GM19468 (cell line): ENCODE data around the gene MRPS34.

Experiments used
- ATAC-seq: cut with Tn5 transposase; IDR thresholded peaks from one replicate; pipeline ENCODE4 v1.9.1; 2021; ENCODE audit warnings: mild to moderate bottlenecking, moderate library complexity, moderate number of reproducible peaks; ENCODE audit not compliant: unreplicated experiment; ENCODE audit errors: extremely low read depth

MRPS34 gene

GRCh38 chr16:1794908-1795666, 22.2 kb upstream of the MRPS34 start:
- ATAC-seq = no peak

DNA sequence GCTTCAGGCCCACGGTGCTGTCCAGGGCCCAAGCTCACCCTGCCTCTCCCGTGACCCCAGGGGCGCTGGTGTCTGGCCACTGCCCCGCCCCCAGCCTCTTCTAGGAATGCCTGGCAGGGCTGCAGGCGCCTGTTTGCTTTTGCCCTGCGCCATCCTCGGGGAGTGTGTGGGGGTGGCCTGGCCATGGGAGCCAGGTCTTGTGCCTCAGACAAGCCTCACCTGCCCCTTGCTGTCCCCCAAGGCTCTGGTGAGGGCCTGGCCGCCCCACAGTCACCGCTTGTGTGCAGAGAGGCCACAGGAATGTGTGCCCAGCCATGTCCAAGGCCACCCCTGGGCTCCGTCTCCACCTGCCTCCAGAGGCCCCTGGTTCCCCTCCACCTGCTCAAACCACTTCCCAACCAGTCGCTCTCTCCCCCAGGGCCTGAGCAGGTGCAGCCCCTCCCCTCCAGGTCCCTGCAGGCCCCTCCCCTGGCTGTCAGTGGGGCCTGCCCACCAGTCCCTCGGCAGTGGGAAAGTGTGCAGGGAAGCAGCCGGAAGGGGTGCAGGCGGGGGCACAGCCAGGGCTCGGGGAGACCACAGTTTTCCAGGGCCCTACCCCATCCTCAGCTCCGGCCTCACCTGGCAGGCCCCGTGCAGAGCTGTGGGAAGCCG, 21.4 kb upstream of the MRPS34 start:
- no peak for ATAC-seq

DNA sequence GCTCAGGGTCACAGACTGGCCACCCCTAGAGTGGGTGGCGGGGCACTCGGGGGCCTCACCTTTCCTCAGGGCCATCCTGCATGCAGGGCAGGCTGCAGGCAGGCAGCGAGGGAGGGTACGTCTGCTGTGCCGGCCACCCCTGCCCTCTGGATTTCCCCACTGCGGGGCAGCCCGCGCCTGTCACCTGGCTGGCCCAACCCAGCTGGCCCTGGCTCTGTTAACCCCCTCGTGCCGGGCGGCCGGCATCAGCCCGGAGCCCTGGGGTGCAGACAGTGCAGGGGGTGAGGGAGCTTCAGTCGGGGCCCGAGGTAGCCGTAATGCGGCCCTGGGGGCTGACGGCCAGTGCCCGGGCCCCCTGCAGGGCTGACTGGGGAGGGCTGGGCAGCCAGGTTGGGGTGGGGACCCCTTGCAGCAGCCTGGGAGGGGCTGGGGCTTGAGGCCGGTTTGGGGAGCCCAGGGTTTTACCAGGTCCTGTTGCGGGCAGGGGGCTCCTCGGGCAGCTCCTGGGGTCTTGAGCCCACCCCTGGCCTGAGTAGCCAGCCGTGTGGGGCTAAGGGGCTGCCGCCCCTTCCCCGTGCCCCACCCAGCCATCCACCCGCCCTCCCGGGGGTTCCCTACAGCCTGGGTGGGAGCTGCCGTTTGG, 20.8 kb upstream of the MRPS34 start, which contains the start of gene IGFALS:
Gene IGFALS (minus strand): TSS at position 128 of the 643 bp plus-strand sequence. CDS start 53 bp downstream, at position 75.
- no peak for ATAC-seq

- no peak for ATAC-seq
Observed at GRCh38 chr16:1792836-1793577, 20.1 kb upstream of the MRPS34 start.

- no peak for ATAC-seq
Observed at GRCh38 chr16:1791943-1792812, 19.2 kb upstream of the MRPS34 start.

DNA sequence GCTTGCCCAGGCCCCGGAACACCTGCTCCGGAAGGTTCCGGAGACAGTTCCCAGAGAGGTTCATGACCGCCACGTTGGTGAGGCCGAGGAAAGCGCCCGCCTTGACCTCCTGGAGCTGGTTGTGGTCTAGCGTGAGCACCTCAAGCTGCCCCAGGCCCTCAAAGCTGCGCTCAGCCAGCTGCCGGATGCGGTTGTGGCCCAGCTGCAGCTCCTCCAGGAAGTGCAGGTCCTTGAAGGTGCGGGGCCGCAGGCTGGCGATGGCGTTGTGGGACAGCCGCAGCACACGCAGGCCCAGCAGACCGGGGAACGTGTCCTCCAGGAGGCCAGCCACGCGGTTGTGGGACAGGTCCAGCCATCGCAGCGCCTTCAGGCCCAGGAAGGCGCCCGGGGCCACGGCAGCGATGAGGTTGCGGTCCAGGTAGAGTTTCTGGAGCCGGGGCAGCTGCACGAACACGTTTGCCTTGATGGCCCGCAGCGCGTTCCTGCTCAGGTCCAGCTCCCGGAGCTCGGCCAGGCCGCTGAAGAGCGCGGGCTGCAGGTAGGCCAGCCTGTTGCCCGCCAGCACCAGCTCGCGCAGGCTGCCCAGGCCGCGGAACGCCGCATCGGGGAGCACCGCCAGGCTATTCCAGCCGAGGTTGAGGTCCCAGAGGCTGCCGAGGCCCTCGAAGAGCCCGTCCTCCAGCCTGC, 18.5 kb upstream of the MRPS34 start:
- no peak for ATAC-seq

DNA sequence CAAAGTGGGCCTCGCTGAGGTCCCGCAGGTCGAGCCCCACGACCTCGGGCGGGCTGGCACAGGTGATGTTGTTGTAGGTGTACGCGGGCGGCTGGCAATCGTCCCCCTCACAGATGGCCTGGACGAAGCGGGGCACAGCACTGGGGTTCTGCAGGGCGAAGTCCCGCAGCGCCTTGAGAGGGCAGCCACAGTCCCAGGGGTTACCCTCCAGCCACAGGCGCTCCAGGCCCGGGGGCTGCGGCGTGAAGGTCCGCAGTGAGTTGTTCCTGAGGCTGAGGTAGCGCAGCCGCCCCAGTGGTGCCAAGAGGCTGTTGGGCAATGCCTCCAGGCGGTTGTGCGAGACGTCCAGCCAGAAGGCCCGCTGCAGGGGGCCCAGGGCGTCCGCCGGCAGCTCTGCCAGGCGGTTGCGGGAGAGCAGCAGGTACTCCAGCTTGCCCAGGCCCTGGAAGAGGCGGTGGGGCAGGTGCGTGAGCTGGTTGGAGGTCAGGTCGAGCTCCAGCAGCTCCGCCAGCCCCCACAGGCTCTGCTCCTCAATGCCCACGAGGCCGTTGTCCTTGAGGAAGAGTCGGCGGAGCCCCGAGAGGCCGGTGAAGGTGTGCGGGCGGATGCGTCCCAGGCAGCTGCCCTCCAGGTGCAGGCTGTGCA, 17.8 kb upstream of the MRPS34 start:
- ATAC-seq = no peak

DNA sequence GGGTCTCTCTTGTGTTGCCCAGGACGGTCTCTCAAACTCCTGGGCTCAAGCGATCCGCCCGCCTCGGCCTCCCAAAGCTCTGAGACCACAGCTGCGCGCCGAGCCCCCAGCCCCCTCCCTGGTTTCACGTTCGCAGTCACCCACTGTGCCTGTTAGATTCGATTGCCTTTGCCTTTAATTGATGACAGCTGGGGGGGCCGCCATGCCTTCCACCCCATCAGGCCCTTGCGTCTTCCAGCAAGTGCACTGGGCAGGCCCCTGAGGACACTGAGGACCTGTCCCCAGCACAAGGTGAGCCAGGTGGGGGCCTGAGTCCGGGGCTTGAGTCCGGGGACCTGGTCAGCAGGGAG, 17.3 kb upstream of the MRPS34 start:
- ATAC-seq = no peak

DNA sequence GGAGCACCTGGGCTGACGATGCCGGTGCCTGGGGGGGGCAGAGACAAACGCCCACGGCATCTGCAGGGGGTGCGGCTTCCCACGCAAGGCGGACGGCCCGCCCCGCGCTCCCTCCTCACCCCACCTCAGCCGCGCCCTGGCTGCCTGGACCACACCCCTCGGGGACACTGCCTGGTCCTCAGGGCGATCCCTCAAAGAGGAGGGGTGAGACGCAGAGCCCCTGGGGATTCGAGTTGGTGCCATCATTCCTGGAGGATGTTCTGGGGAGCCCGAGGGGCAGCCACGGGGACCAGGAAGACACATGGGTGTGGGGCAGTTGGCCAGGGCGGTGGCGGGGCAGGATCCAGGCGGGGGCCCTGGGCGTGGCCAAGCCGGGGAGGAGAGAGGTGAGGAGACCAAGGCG, 16.7 kb upstream of the MRPS34 start:
- ATAC-seq = no peak

- no peak for ATAC-seq
Observed at GRCh38 chr16:1788708-1789100, 15.8 kb upstream of the MRPS34 start.

GRCh38 chr16:1788095-1788707, 15.3 kb upstream of the MRPS34 start:
- ATAC-seq = no peak

DNA sequence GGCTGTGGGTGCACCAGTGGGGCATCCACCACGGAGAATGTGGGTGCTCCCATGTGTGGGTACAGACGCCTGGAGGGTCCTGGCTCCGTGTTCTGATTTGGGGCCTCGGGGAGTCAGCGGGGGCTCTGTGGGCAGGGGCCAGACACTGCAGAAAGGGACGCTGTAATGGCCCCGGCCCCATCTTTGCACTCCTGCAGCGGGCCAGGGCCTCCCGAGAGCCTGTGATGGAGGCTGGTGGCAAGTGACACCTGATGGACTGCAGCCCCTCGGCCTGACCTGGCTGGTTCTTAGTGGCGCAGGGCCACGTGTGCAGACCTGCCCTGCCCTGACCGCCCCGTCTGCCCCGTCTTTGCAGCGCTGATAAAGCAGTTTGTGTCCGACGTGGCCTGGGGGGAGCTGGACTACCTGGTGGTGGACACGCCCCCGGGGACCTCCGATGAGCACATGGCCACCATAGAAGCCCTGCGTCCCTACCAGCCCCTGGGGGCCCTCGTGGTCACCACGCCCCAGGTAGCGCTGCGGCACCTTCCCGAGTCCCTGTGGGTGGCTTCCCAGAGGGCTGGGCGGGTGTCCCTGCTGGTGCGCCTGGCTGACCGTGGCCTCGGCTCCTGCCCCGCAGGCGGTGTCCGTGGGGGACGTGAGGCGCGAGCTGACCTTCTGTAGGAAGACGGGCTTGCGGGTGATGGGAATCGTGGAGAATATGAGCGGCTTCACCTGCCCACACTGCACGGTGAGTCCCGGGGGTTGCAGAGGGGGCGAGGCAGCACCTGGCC, 14.6 kb upstream of the MRPS34 start:
- ATAC-seq = no peak

GRCh38 chr16:1787056-1787321, 14.1 kb upstream of the MRPS34 start:
- no peak for ATAC-seq

DNA sequence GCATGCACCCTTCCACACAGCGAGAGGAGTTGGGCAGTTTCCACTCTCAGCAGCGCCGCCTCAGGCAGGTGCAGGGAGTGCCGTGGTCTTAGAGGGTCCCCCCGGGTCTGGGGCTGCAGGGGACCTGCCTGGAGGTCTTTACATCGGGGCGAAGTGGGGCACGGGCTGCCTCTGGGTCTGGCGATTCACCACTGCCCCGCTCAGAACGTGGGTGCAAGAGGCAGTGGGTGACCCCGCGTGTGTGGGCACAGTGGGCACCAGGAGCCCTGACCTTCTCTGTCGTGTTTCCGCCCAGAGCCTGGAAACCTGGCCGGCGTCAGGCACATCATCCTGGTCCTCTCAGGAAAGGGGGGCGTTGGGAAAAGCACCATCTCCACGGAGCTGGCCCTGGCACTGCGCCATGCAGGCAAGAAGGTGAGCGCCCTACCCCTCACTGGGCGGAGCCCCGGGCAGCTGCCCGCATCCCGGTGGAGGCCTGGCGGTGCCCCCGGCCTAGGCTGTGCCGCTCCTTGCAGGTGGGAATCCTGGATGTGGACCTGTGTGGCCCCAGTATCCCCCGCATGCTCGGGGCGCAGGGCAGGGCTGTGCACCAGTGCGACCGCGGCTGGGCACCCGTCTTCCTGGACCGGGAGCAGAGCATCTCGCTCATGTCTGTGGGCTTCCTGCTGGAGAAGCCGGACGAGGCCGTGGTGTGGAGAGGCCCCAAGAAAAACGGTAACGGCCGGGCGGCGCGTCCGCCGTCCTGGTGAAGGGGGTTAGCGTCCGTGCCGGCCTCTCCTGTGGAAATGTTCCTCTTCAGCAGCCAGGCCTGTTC, 13.5 kb upstream of the MRPS34 start:
- no peak for ATAC-seq

DNA sequence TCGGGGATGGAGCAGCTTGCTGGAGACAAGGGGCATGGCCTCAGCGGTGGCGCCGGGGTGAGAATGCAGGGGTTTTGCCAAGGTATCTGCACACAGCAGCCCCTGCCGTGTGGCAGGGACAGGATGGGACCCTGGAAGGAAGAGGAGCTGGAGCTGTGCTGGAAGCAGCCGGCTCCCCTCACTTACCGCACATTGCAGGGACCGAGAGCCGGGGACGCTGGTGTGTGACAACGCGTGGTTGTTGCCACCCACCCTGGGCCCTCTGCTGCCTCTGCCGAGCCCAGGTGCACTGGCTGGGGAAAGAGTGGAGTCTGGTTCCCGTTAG, 12.9 kb upstream of the MRPS34 start:
- ATAC-seq = no peak

DNA sequence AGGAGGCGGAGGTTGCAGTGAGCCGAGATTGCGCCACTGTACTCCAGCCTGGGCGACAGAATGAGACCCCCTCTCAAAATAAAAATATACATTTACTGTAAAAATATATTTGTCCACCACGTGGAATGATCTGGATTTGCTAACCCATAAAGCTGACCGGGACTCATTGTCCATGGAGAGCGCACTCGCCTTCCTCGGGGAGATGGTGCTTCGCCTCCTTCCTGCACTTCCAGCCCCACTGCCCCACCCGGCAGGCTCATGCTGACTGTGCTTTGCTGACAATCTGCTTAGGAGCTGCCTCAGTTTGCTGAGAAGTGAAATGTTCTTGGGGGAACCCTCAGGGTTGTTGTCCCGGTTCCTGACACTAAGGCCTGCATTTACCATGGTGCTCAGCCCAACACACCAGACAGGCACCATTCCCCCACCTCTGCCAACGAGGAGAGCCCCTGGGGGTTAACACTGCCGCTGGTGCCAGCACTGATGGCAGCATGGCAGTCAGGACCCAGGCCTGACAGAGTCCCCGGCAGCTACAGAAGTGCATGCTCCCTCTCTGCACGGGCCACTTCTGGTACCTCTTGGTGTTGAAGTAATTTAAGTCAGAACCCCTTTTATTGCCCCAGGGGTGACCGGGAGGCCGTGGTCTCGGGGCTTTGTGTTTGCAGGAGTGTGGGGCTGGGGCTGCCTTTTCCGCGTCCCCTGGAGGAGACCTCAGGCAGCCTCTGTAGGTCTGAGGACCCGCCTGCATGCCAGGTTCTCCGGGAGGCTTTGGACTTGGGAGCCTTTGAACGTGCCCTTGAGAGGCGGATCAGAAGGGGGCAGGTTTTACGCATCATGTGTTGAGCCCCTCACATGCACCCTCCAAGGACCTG, 12.3 kb upstream of the MRPS34 start:
- ATAC-seq = no peak
